Ovary (tissue), 9 donors: ENCODE results near the gene POLR2E. TPM values are rescaled to one million over a fixed set of nuclear protein-coding genes. Genes with fewer than 3 reads are reported as not detected.
A peak's percentile ranks its signal among the peaks of the same experiment; 100 is the strongest.

ENCODE experiments used
- DNase-seq, 5 donors: peaks; one replicate each; pipeline ENCODE4 v3.0.0-alpha.2; 2019 to 2020
- H3K27ac ChIP-seq, 2 donors: fragments of 200-600 bp; one replicate each; pipeline versions ENCODE4 v1.5.1 to v1.8.0; 2019 to 2022
- H3K27me3 ChIP-seq: fragments of 200-600 bp; one replicate; pipeline ENCODE4 v1.8.0; 2022
- H3K36me3 ChIP-seq: fragments of 200-600 bp; sonication (generic); one replicate; pipeline ENCODE4 v1.5.1; 2019
- H3K4me1 ChIP-seq: one replicate; pipeline ENCODE4 v1.8.1; 2013; ENCODE audit warnings: mild to moderate bottlenecking, moderate library complexity; ENCODE audit not compliant: insufficient read depth
- H3K4me3 ChIP-seq: fragments of 200-600 bp; sonication (generic); one replicate; pipeline ENCODE4 v1.5.1; 2017
- H3K9me3 ChIP-seq, 2 donors: fragments of 200-600 bp in 1 of 2; sonication (generic) in 1 of 2; one replicate each; pipeline versions ENCODE4 v1.5.1 to v1.8.1; 2013 to 2019; ENCODE audit warnings: mild to moderate bottlenecking in 1 of 2, moderate library complexity in 1 of 2
- CTCF ChIP-seq, 3 donors: fragments of 450-650 bp in 2 of 3; fragments of 200-600 bp in 1 of 3; IDR thresholded peaks; one replicate each; pipeline versions ENCODE4 v1.5.1 to v1.8.0; 2016 to 2022; ENCODE audit warnings: antibody characterized with exemption in 3 of 3, mild to moderate bottlenecking in 1 of 3
- EP300 ChIP-seq: sonication (generic); formaldehyde crosslinking; IDR thresholded peaks from one replicate; pipeline ENCODE4 v1.6.1; 2017; ENCODE audit warnings: antibody characterized with exemption
- POLR2A ChIP-seq: fragments of 450-650 bp; IDR thresholded peaks from one replicate; pipeline ENCODE4 v1.6.1; 2017; ENCODE audit warnings: antibody characterized with exemption, mild to moderate bottlenecking, moderate library complexity
- WGBS, 3 donors: extraction: QIAGEN DNeasy Blood & Tissue Kit in 1 of 3; methylation state at CpG; one replicate each; pipeline versions ENCODE4 v1.1.5 to v1.1.7; 2013 to 2017; 5-methylcytosine and 5-hydroxymethylcytosine counted together
- intact Hi-C, 4 donors: fragments of 100-400 bp; cut with DNase I; formaldehyde crosslinking; loops; one replicate each; pipeline versions ENCODE4 v1.11.0 to v1.15.1; 2022 to 2023
- polyA plus RNA-seq, 2 donors: library from polyadenylated mRNA; stranded (reverse); fragments of 200-250 nt in 1 of 2; fragments of 350-450 nt in 1 of 2; fragmentation: Illumina TruSeq in 1 of 2; extraction: RNeasy Lipid Tissue Mini Kit (QIAGEN cat#74804) in 1 of 2; gene quantifications; one replicate each; pipeline ENCODE4 v1.2.3, GENCODE V29; 2013 to 2014
- total RNA-seq, 7 donors: library from RNA; depleted of rRNA in 2 of 7; stranded (reverse); fragments of >200 nt in 2 of 7; fragmentation: NEBNext Ultra II Directional in 3 of 7; extraction: Animal tissue kit (Norgen Biotek cat#: 25700) in 3 of 7; gene quantifications; one replicate each; pipeline versions ENCODE4 v1.1.0 to v1.2.4, GENCODE V29; 2016 to 2023
- donor health status: DM: no; HTN: no; CAD: no; lungs with moderate emphysema.
- donor health status: DM: no; HTN: no; CAD: no.
- donor health status: Bipolar disorder and iron deficiency.
- donor health status: DM: yes; HTN: yes; CAD: no.
- donor health status: DM: no; HTN: no; CAD: no.
- donor health status: DM: yes; HTN: yes; CAD: no.

The POLR2E gene
- total and polyA plus RNA-seq, 9 donors = 11.1 to 157 (median 119) TPM

- TF ChIP-seq POLR2A (no peak), EP300 (no peak), CTCF (IDR thresholded peaks at IDR 0.05) (no peak)
- no peaks in the 10 kb centered on the region for H3K36me3 ChIP-seq
- WGBS, 3 donors = 72 to 88% (median 74%) methylated on average over 17 of the region's 17 CpGs
- peaks cover 4 to 6% of the 10 kb centered on the region in 2 donors for H3K9me3 ChIP-seq
- H3K4me3 ChIP-seq = no peak overlapping the region
- DNase-seq = no peak
- H3K27me3 ChIP-seq = peaks cover 10% of the 10 kb centered on the region
- no peaks in the 10 kb centered on the region for H3K4me1 ChIP-seq
- H3K27ac ChIP-seq = no peak overlapping the region
- intact Hi-C loops = no loop called here
These were observed 32.7 kb downstream of the POLR2E start for GRCh38 chr19:1062387-1063029.

- no peaks in the 10 kb centered on the region for H3K4me1 ChIP-seq
- TF ChIP-seq POLR2A (no peak), EP300 (no peak), CTCF (IDR thresholded peaks at IDR 0.05) (no peak)
- no peak overlapping the region for H3K4me3 ChIP-seq
- no peak overlapping the region for H3K27ac ChIP-seq
- H3K9me3 ChIP-seq = peaks cover 4 to 9% of the 10 kb centered on the region in 2 donors
- no peaks in the 10 kb centered on the region for H3K36me3 ChIP-seq
- peaks cover 5% of the 10 kb centered on the region for H3K27me3 ChIP-seq
- 81 to 94% (median 81%) methylated on average over 18 to 20 of the region's 20 CpGs for WGBS, 3 donors
- intact Hi-C loops = no loop called here
- DNase-seq = peak in 1 of 5 donors; percentile 18
These were observed 33.2 kb downstream of the POLR2E start for GRCh38 chr19:1061987-1062386.

GRCh38 chr19:1060689-1061088, 34.5 kb downstream of the POLR2E start:
- intact Hi-C loops = no loop called here
- WGBS, 3 donors = 64 to 78% (median 78%) methylated on average over 5 of the region's 5 CpGs
- H3K36me3 ChIP-seq = no peaks in the 10 kb centered on the region
- peaks cover 4 to 14% of the 10 kb centered on the region in 2 donors for H3K9me3 ChIP-seq
- no peaks in the 10 kb centered on the region for H3K27me3 ChIP-seq
- H3K4me3 ChIP-seq = no peak overlapping the region
- H3K27ac ChIP-seq = no peak overlapping the region
- no peaks in the 10 kb centered on the region for H3K4me1 ChIP-seq
- TF ChIP-seq EP300 = no peak
- no peak for TF ChIP-seq CTCF (IDR thresholded peaks at IDR 0.05)
- TF ChIP-seq POLR2A = no peak
- no peak for DNase-seq

- H3K9me3 ChIP-seq = peaks cover 4 to 14% of the 10 kb centered on the region in 2 donors
These were observed 37.1 kb downstream of the POLR2E start for GRCh38 chr19:1058112-1058511.

More at GRCh38 chr19:1058112-1058511, 37.1 kb downstream of the POLR2E start:
- intact Hi-C loops = no loop called here
- no peak for DNase-seq
- no peak overlapping the region for H3K27ac ChIP-seq
- H3K27me3 ChIP-seq = no peaks in the 10 kb centered on the region
- TF ChIP-seq CTCF (IDR thresholded peaks at IDR 0.05) = no peak
- TF ChIP-seq EP300 = no peak
- no peak for TF ChIP-seq POLR2A
- WGBS, 3 donors = 91 to 96% (median 92%) methylated on average over 5 of the region's 5 CpGs
- H3K4me1 ChIP-seq = no peaks in the 10 kb centered on the region
- H3K4me3 ChIP-seq = no peak overlapping the region
- no peaks in the 10 kb centered on the region for H3K36me3 ChIP-seq
